ENCODE results near the gene KNDC1.

- no peak for TF ChIP-seq CTCF (IDR thresholded peaks at IDR 0.05)
- TF ChIP-seq POLR2A (IDR thresholded peaks at IDR 0.05), result no peak
These were observed 48.4 kb downstream of the KNDC1 start for GRCh38 chr10:133208466-133208865.
